Iris pigment epithelial cell (primary cell): ENCODE data around the gene PILRA.
"Not testable (repeated sequence)": the region's sequence is repeated elsewhere in the genome, so short reads cannot be mapped to it uniquely, and the experiment has no call there.

Experiments
- DNase-seq: peaks from one replicate; pipeline ENCODE4 v3.0.0-alpha.2; 2011; ENCODE audit warnings: low read depth

PILRA gene

GRCh38 chr7:100373261-100373831 is at the start of gene PILRA:
PILRA (plus strand) TSS chr7:100373487; CDS start chr7:100373657, 170 bp downstream.
- peak; percentile 8 for DNase-seq

- DNase-seq, result not testable (repeated sequence)
Measured at GRCh38 chr7:100324194-100324593, 49.1 kb upstream of the PILRA start.

GRCh38 chr7:100325671-100326070 is 47.6 kb upstream of the PILRA start:
- not testable (repeated sequence) for DNase-seq

GRCh38 chr7:100326914-100327313 is 46.4 kb upstream of the PILRA start:
- DNase-seq, result not testable (repeated sequence)

GRCh38 chr7:100335566-100336466 is 37.5 kb upstream of the PILRA start:
- peak; percentile 89 for DNase-seq

GRCh38 chr7:100338083-100338696 is 35.1 kb upstream of the PILRA start:
- DNase-seq, result not testable (repeated sequence)

- not testable (repeated sequence) for DNase-seq
Measured at GRCh38 chr7:100341286-100341685, 32.0 kb upstream of the PILRA start.

- no peak for DNase-seq
Measured at GRCh38 chr7:100342765-100343164, 30.5 kb upstream of the PILRA start.

GRCh38 chr7:100344124-100344559 is 29.1 kb upstream of the PILRA start:
- DNase-seq, result not testable (repeated sequence)

- DNase-seq, result peak; percentile 75
Measured at GRCh38 chr7:100344560-100345287, 28.6 kb upstream of the PILRA start.

- DNase-seq, result peak; percentile 36
Measured at GRCh38 chr7:100345288-100345672, 28.0 kb upstream of the PILRA start.

- no peak for DNase-seq
Measured at GRCh38 chr7:100346921-100347320, 26.4 kb upstream of the PILRA start.

GRCh38 chr7:100348805-100349204 is 24.5 kb upstream of the PILRA start:
- DNase-seq, result no peak

GRCh38 chr7:100349757-100350156 is 23.5 kb upstream of the PILRA start:
- DNase-seq, result no peak

- no peak for DNase-seq
Measured at GRCh38 chr7:100351657-100352058, 21.6 kb upstream of the PILRA start.

GRCh38 chr7:100352230-100352781 is 21.0 kb upstream of the PILRA start:
- DNase-seq, result not testable (repeated sequence)

GRCh38 chr7:100352984-100353684 is 20.2 kb upstream of the PILRA start:
- DNase-seq, result no peak

- no peak for DNase-seq
Measured at GRCh38 chr7:100353685-100354330, 19.5 kb upstream of the PILRA start.

GRCh38 chr7:100356416-100357068 is 16.7 kb upstream of the PILRA start:
- DNase-seq, result no peak

- no peak for DNase-seq
Measured at GRCh38 chr7:100357131-100357561, 16.1 kb upstream of the PILRA start.
